GM19099 (cell line): Measurements from ENCODE around the gene CD82.

Experiments used
- POLR2A ChIP-seq: IDR thresholded peaks from 3 replicates; pipeline ENCODE4 v1.6.1; 2011; ENCODE audit warnings: low read depth; ENCODE audit not compliant: insufficient read length; ENCODE audit errors: extremely low read depth

The CD82 gene, protein sequence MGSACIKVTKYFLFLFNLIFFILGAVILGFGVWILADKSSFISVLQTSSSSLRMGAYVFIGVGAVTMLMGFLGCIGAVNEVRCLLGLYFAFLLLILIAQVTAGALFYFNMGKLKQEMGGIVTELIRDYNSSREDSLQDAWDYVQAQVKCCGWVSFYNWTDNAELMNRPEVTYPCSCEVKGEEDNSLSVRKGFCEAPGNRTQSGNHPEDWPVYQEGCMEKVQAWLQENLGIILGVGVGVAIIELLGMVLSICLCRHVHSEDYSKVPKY

GRCh38 chr11:44565211-44565952 lies at the start of gene CD82:
CD82 (plus strand) TSS chr11:44565663; CDS start chr11:44594663, 29,000 bp downstream.
- peak; percentile 96 for TF ChIP-seq POLR2A

DNA sequence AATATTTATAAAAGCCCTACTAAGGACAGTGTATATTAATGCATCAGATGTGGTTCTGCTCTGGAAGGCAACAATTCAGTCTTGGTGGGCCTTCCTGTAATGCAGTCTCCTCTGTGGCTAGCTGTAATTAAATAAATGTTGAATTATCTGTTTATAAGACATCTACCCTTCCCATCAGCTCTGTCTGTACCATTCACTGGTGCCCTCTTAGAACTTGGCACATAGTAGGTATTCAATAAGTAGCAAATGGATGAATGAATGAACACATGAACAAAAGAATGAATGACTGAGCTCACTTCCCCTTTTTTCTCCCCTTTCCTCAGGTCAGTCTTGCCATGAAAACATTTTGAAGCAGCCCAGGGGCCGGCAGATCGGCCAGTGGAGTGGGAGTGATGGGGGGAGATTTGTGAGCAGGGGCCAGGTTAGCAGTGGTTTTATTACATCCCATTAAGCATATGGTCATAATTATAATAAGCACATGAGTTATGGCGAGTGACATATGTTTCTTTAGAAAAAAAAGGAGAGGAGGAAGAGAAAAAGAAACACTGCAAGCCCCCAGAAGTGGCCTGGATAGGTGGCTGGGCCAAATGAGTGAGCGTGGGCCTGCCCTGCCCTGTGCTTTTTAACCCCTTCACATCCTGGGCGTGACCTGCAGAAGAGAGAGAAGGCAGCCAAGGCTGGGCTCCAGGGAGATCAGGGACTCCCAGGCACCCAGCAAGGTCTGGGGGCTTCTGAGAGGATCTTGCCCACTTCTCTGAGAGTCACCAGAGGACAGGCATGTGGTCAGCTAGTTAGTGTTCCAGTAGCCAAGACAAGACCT lies 48.6 kb upstream of the CD82 start:
- TF ChIP-seq POLR2A: no peak

- no peak for TF ChIP-seq POLR2A
These were observed 47.9 kb upstream of the CD82 start for GRCh38 chr11:44517541-44517940.

DNA sequence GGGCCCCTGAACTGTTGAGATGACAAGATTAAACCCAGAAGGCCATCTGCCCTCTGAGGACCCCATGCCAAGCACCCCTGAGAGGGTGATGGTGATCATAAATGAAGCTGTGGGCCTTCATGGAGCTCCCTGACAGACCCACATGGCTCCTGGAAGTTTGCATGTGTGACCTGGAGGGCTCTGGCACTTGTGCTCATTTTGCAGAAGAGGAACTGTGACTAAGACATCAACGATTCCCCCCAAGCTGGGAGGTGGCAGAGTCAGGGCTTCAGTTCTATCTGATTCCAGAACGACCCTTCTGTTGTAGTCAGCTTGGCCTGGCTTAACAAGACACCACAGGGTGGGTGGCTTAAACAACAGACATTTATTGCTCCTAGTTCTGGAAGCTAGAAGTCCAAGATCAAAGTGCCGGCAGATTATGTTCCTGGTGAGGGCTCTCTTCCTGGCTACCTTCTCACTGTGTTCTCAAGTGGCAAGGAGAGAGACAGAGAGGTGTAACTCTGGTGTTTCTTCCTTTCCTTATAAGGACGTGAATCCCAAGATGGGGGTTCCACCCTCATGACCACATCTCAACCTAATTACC lies 46.4 kb upstream of the CD82 start:
- no peak for TF ChIP-seq POLR2A

GRCh38 chr11:44519989-44520737 lies 45.3 kb upstream of the CD82 start:
- TF ChIP-seq POLR2A: no peak

GRCh38 chr11:44521148-44521547 lies 44.3 kb upstream of the CD82 start:
- no peak for TF ChIP-seq POLR2A

GRCh38 chr11:44522294-44522693 lies 43.2 kb upstream of the CD82 start:
- TF ChIP-seq POLR2A: no peak

DNA sequence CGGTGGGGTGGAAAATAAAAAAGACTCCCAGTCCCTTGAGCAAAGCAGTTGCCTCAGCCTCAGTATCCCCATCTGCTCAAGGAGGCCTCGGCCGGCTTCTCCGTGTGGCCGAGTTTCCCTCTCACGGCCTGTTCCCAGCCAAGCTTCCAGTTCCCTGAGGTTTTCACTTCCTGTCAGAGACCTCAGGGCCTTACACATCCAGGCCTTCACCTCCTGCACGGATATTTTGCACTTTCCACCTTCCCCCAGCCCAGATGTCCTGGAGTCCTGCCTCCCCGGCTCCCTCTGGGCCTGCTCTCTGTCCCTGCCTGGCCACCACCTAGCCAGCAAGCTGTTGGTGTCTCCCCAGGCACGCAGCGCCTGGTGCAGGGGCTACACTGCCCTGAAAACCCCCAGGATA lies 41.1 kb upstream of the CD82 start:
- TF ChIP-seq POLR2A: no peak

DNA sequence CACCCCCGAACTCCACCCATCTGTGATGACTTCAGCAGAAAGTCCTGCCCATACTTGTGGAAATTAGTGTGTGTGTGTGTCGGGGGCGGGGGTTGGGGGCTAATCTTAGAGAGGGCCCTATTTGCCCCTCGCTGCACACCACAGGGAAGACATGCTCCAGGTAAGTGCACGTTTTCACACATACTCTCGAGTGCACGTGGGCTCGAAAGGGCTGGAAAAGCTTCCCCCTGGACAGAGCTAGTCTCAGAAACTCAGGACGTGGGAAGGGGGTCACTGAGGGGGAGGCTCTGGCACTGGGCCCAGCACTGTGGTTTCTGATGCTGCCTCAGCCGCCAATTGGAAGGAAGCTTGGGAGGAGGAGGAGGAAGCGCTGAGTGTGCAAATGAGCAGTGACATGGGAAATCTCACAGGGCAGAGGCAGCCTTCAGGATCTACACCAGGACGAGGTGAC lies 40.7 kb upstream of the CD82 start:
- no peak for TF ChIP-seq POLR2A

GRCh38 chr11:44525473-44526252 lies 39.8 kb upstream of the CD82 start:
- TF ChIP-seq POLR2A: no peak

GRCh38 chr11:44526438-44526837 lies 39.0 kb upstream of the CD82 start:
- TF ChIP-seq POLR2A: no peak

DNA sequence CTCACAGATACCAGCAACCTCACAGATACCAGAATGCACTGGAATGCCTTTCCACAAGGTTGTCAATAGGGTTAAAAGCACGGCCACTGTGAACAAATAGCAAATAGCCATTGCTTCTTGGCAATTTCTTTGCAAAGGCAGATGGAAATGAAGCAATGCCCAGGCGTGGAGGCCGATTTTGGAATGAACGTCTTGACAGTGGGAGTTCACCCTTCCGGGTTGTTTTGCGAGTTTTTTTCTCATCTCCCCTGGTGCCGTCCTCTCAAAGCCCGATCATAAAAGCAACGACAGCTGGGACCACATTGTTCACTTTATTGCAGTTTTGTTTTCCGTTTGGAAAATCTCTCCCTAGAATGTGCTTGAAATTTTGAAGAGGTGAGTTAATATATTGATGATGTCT lies 38.0 kb upstream of the CD82 start:
- no peak for TF ChIP-seq POLR2A

DNA sequence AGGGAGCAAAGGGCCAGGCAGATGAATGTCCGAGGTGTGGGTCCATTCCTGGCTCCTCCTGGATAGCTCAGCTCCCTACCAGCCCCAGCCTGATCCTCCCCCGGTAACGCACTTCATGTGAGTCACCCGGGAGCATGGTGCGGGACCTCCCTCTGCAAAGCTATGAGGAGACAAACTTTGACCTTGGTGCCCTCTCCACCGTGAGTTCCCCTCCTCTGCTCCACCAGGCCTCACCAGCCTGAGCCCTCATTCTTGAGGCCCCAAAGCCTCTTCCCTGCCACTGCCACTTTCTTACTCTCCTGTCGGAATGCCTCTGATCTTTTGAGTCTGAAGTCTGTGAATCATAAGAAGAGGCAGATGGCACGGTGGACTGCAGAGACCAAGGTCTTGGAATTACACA lies 37.4 kb upstream of the CD82 start:
- TF ChIP-seq POLR2A: no peak

DNA sequence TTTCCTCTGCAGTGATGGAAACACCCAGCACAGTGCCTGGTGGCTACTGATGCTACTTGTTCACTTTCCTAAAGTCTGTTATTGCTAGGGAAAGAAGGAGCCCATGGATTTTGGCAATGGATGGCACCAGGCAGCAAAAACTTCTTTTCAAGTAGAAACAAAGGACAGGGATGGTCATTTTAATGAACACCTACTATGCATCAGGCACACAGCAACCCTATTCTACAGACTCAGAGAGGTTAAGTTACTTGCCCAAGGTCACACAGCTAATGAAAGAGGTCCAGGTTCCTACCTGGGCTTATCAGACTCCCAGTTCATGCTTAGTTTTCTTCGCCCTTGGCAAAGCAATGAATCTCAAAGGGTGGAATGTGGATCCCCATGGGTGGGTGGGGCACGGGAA lies 36.9 kb upstream of the CD82 start:
- no peak for TF ChIP-seq POLR2A
